Neural cell (in vitro differentiated cells): ENCODE results near the gene ROBO1. TPM values are rescaled to one million over a fixed set of nuclear protein-coding genes. Genes with fewer than 3 reads are reported as not detected.

Source experiments
- H2AFZ ChIP-seq: fragments of 200-600, 300-800 bp; sonication (generic), shearing (Covaris generic); 2 replicates; pipeline ENCODE4 v1.6.0; 2014; ENCODE audit warnings: low read depth, mild to moderate bottlenecking, antibody characterized with exemption, low read length, moderate library complexity
- H3F3A ChIP-seq: fragments of 200-600 bp; shearing (Covaris generic); 2 replicates; pipeline ENCODE4 v1.6.1; 2016; ENCODE audit warnings: mild to moderate bottlenecking, moderate library complexity, mixed read lengths, antibody characterized with exemption, low read length; ENCODE audit not compliant: insufficient read depth, poor library complexity, severe bottlenecking
- H3K27ac ChIP-seq: fragments of 200-600, 300-800 bp; sonication (generic), shearing (Covaris generic); 2 replicates; pipeline ENCODE4 v1.5.1; 2014; ENCODE audit warnings: mild to moderate bottlenecking, low read length, moderate library complexity
- H3K27me3 ChIP-seq: fragments of 300-800, 200-600 bp; sonication (generic), shearing (Covaris generic); 2 replicates; pipeline ENCODE4 v1.6.0; 2014; ENCODE audit warnings: mild to moderate bottlenecking, low read depth, low read length, moderate library complexity; ENCODE audit not compliant: insufficient read depth
- H3K36me3 ChIP-seq: fragments of 300-800, 200-600 bp; sonication (generic), shearing (Covaris generic); 2 replicates; pipeline ENCODE4 v1.5.1; 2014; ENCODE audit warnings: mild to moderate bottlenecking, antibody characterized with exemption, low read length, moderate library complexity; ENCODE audit not compliant: insufficient read depth
- H3K4me2 ChIP-seq: fragments of 300-800, 200-600 bp; sonication (generic), shearing (Covaris generic); 2 replicates; pipeline ENCODE4 v1.6.0; 2014; ENCODE audit warnings: mild to moderate bottlenecking, low read length
- H3K4me3 ChIP-seq: fragments of 300-800, 200-600 bp; sonication (generic), shearing (Covaris generic); 2 replicates; pipeline ENCODE4 v1.5.1; 2014; ENCODE audit warnings: mild to moderate bottlenecking, low read length, moderate library complexity
- H3K79me2 ChIP-seq: fragments of 200-600 bp; shearing (Covaris generic); replicated peaks from 2 replicates; pipeline ENCODE4 v1.6.0; 2014; ENCODE audit warnings: mild to moderate bottlenecking, low read length, moderate library complexity; ENCODE audit not compliant: insufficient read depth
- H3K9ac ChIP-seq: fragments of 300-800, 200-600 bp; sonication (generic), shearing (Covaris generic); 2 replicates; pipeline ENCODE4 v1.6.1; 2016; ENCODE audit warnings: mild to moderate bottlenecking, low read length, mixed read lengths
- H3K9me2 ChIP-seq: fragments of 200-600 bp; shearing (Covaris generic); 2 replicates; pipeline ENCODE4 v1.6.1; 2016; ENCODE audit warnings: mild to moderate bottlenecking, low read length, mixed read lengths; ENCODE audit not compliant: insufficient read depth
- H3K9me3 ChIP-seq: fragments of 200-600, 300-800 bp; sonication (generic), shearing (Covaris generic); 2 replicates; pipeline ENCODE4 v1.6.1; 2016; ENCODE audit warnings: mild to moderate bottlenecking, mixed run types, low read length, moderate library complexity, mixed read lengths
- H4K20me1 ChIP-seq: fragments of 200-600 bp; shearing (Covaris generic); 2 replicates; pipeline ENCODE4 v1.6.1; 2016; ENCODE audit warnings: mild to moderate bottlenecking, mixed run types; ENCODE audit not compliant: insufficient read depth
- EP300 ChIP-seq: fragments of 450-650 bp; conservative IDR thresholded peaks from 2 replicates; pipeline ENCODE4 v1.6.1; 2014; ENCODE audit warnings: antibody characterized with exemption, mild to moderate bottlenecking, moderate library complexity; ENCODE audit not compliant: poor library complexity, severe bottlenecking
- EZH2 ChIP-seq: fragments of 200-600, 300-800 bp; shearing (Covaris generic), sonication (generic); IDR thresholded peaks from 2 replicates; pipeline ENCODE4 v1.6.1; 2014; ENCODE audit warnings: antibody characterized with exemption, low read length, borderline replicate concordance, mild to moderate bottlenecking; ENCODE audit not compliant: insufficient read depth, poor library complexity, severe bottlenecking
- MXI1 ChIP-seq: fragments of 450-650 bp; conservative IDR thresholded peaks from 2 replicates; pipeline ENCODE4 v1.6.1; 2014; ENCODE audit warnings: antibody characterized with exemption, mild to moderate bottlenecking; ENCODE audit not compliant: poor library complexity, severe bottlenecking
- RAD21 ChIP-seq: fragments of 450-650 bp; conservative IDR thresholded peaks from 2 replicates; pipeline ENCODE4 v1.6.1; 2014; ENCODE audit warnings: antibody characterized with exemption, mild to moderate bottlenecking, moderate library complexity
- SMC3 ChIP-seq: fragments of 450-650 bp; conservative IDR thresholded peaks from 2 replicates; pipeline ENCODE4 v1.6.1; 2014; ENCODE audit warnings: antibody characterized with exemption, mild to moderate bottlenecking, moderate library complexity; ENCODE audit not compliant: poor library complexity
- TAF1 ChIP-seq: IDR thresholded peaks from 2 replicates; pipeline ENCODE4 v1.6.1; 2012; ENCODE audit warnings: low read depth
- polyA plus RNA-seq: library from polyadenylated mRNA; depleted of rRNA; stranded (reverse); fragments of >200 nt; gene quantifications from 2 replicates; pipeline ENCODE4 v1.2.3, GENCODE V29; 2014
- TF ChIP-seq, protein P1 (sequence below): fragments of 450-650 bp; IDR thresholded peaks from 2 replicates; pipeline ENCODE4 v1.5.1; 2014; ENCODE audit warnings: antibody characterized with exemption, mild to moderate bottlenecking, moderate library complexity; ENCODE audit not compliant: poor library complexity, severe bottlenecking
- TF ChIP-seq, protein P2 (sequence below): IDR thresholded peaks from 2 replicates; pipeline ENCODE4 v1.6.1; 2012; ENCODE audit warnings: borderline replicate concordance

ROBO1 gene
- polyA plus RNA-seq, 1 donor from 2014 or later, result 183 TPM

DNA sequence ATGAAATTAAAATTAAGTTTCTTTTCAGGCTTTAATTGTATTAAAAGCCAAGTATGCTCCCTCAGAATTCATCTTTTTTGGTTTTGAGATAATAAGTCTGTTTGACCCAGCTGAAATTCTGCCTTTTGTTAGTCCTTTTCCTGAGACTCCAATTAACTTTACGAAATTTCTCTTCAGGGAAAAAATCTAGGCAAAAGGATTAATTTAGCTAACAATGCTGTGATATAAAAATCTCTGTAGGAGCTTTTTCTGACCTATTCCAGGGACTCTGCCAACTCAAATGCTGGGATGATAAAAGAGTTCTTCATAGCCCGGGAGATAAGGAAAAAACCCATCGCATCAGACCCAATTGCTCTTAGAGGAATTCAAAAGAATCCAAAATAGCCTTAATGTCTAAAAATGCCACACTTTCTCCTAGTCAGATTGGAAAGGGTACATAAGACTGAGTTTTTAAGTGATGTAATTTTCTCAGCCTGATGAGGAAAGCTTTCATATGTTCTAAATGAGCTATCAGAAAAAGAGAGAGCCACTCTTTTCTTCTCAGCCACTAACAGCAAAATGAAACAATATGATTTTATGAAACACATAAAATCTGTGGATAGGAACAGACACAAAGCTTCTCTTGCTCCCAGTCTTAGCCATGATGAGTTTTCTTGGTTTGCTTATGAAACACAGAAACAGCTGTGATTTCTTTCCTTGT, 405.1 kb downstream of the ROBO1 start:
- Histone ChIP-seq H3K36me3 (no peaks in the 10 kb centered on the region), H3K4me3 (no peak overlapping the region), H3K9me2 (no peaks in the 10 kb centered on the region), H3F3A (peaks cover 3% of the 10 kb centered on the region), H3K4me2 (no peak overlapping the region), H3K79me2 (no peaks in the 10 kb centered on the region), H3K9ac (no peak overlapping the region), H3K27me3 (no peaks in the 10 kb centered on the region), H3K27ac (no peak overlapping the region), H2AFZ (no peak overlapping the region), H3K9me3 (no peaks in the 10 kb centered on the region), H4K20me1 (no peaks in the 10 kb centered on the region)
- no peak for TF ChIP-seq MXI1
- no peak for TF ChIP-seq EP300
- no peak for TF ChIP-seq SMC3
- TF ChIP-seq, protein P1, sequence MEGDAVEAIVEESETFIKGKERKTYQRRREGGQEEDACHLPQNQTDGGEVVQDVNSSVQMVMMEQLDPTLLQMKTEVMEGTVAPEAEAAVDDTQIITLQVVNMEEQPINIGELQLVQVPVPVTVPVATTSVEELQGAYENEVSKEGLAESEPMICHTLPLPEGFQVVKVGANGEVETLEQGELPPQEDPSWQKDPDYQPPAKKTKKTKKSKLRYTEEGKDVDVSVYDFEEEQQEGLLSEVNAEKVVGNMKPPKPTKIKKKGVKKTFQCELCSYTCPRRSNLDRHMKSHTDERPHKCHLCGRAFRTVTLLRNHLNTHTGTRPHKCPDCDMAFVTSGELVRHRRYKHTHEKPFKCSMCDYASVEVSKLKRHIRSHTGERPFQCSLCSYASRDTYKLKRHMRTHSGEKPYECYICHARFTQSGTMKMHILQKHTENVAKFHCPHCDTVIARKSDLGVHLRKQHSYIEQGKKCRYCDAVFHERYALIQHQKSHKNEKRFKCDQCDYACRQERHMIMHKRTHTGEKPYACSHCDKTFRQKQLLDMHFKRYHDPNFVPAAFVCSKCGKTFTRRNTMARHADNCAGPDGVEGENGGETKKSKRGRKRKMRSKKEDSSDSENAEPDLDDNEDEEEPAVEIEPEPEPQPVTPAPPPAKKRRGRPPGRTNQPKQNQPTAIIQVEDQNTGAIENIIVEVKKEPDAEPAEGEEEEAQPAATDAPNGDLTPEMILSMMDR, result no peak
- no peak for TF ChIP-seq TAF1
- TF ChIP-seq, protein P2, sequence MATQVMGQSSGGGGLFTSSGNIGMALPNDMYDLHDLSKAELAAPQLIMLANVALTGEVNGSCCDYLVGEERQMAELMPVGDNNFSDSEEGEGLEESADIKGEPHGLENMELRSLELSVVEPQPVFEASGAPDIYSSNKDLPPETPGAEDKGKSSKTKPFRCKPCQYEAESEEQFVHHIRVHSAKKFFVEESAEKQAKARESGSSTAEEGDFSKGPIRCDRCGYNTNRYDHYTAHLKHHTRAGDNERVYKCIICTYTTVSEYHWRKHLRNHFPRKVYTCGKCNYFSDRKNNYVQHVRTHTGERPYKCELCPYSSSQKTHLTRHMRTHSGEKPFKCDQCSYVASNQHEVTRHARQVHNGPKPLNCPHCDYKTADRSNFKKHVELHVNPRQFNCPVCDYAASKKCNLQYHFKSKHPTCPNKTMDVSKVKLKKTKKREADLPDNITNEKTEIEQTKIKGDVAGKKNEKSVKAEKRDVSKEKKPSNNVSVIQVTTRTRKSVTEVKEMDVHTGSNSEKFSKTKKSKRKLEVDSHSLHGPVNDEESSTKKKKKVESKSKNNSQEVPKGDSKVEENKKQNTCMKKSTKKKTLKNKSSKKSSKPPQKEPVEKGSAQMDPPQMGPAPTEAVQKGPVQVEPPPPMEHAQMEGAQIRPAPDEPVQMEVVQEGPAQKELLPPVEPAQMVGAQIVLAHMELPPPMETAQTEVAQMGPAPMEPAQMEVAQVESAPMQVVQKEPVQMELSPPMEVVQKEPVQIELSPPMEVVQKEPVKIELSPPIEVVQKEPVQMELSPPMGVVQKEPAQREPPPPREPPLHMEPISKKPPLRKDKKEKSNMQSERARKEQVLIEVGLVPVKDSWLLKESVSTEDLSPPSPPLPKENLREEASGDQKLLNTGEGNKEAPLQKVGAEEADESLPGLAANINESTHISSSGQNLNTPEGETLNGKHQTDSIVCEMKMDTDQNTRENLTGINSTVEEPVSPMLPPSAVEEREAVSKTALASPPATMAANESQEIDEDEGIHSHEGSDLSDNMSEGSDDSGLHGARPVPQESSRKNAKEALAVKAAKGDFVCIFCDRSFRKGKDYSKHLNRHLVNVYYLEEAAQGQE, result no peak
- TF ChIP-seq RAD21, result no peak
- no peak for TF ChIP-seq EZH2

DNA sequence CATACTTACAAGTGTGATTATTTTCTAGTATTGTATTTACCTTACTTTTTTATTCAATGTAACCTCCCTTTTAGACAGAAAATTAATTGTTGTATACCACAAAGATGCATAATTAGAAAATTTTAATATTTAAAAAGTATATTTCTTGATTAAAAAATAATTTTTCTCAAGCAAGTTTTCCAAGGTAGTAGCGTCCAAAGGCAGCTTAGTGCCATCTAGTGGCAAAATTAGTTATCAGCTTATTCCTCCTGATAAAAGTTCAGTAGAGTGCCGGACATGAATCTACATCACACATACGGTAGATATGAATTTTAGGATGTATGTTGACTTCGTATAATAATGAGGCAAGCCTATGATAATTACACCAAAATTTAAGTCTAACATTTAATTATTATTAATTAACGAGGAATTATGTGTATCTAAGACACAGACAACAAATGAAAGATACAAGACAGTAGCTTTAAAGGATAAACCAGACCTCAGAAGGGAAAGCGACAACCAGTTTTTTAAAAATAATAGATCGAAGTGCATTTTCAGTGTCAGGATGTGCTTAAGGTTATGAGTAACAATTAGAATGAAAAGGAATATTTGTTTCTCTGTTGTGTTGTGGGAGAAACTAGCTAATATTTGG, 405.9 kb downstream of the ROBO1 start:
- TF ChIP-seq, protein P1, result peak; percentile 74
- peak; percentile 70 for TF ChIP-seq SMC3
- peak; percentile 74 for TF ChIP-seq RAD21
- TF ChIP-seq EZH2, result no peak
- no peak overlapping the region for H3K9ac ChIP-seq
- H4K20me1 ChIP-seq, result no peaks in the 10 kb centered on the region
- no peaks in the 10 kb centered on the region for H3K9me3 ChIP-seq
- no peaks in the 10 kb centered on the region for H3K9me2 ChIP-seq
- no peak overlapping the region for H3K27ac ChIP-seq
- no peaks in the 10 kb centered on the region for H3K36me3 ChIP-seq
- H3K27me3 ChIP-seq, result no peaks in the 10 kb centered on the region
- H3K79me2 ChIP-seq, result no peaks in the 10 kb centered on the region
- H3K4me3 ChIP-seq, result no peak overlapping the region
- H3F3A ChIP-seq, result peaks cover 3% of the 10 kb centered on the region
- H3K4me2 ChIP-seq, result no peak overlapping the region
- H2AFZ ChIP-seq, result no peak overlapping the region
